ENCODE results near the gene PANX2. TPM values are rescaled to one million over a fixed set of nuclear protein-coding genes. Genes with fewer than 3 reads are reported as not detected.
"Not testable (repeated sequence)": the region's sequence is repeated elsewhere in the genome, so short reads cannot be mapped to it uniquely, and the experiment has no call there.

Gene PANX2
- total RNA-seq, 1 experiment from 2014 or later = 2.6 TPM

DNA sequence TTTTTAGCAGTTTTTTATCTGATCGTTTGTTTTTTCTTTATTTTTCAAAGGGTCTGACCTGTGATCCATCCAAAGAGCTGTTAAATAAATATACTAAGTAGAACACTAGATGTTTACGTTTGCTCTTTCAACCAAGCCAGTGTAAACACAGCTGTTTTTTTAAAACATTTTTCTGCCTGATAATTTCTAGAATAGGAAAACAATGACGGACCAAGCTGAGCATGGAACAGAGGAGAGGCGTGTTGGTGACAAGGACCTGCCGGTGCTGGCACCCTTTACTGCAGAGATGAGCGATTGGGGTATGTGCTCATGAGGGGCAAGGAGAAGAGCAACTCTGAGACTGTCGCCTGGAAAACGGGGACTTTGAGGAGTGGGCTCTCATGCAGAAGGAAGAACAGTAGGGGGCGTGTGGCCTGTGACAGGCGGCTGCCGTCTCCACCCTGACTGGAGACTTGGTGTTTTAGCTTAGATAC is 28.6 kb upstream of the PANX2 start:
- peak; percentile 75 for DNase-seq
- Histone ChIP-seq H3K4me3 (ENCODE audit: insufficient read depth, low read depth, low read length) (no peak overlapping the region), H3K36me3 (replicated peaks; ENCODE audit: control insufficient read depth, insufficient read depth, low read length) (no peaks in the 10 kb centered on the region), H3K27me3 (ENCODE audit: control insufficient read depth, insufficient read depth, low read length) (no peaks in the 10 kb centered on the region)

DNA sequence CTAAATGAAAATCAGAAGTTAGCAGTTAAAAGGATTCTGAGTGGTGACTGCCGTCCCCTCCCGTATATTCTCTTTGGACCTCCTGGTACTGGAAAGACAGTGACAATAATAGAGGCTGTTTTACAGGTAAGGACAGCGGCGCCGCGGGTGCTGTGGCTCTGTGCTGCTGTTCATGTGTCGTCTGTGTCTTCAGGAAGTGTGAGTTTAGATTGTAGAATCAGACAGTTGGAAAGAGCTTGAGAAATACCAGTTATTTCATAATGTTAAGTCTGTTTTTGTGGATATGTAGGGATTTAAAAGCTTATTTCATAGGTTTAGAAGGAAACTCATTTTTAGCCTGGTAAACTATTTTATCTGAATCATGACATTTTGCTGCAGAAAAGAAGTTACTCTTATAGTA is 27.4 kb upstream of the PANX2 start:
- H3K27me3 ChIP-seq (ENCODE audit: control insufficient read depth, insufficient read depth, low read length) = no peaks in the 10 kb centered on the region
- H3K4me3 ChIP-seq (ENCODE audit: insufficient read depth, low read depth, low read length) = no peak overlapping the region
- no peaks in the 10 kb centered on the region for H3K36me3 ChIP-seq (replicated peaks; ENCODE audit: control insufficient read depth, insufficient read depth, low read length)
- DNase-seq = peak; percentile 13

DNA sequence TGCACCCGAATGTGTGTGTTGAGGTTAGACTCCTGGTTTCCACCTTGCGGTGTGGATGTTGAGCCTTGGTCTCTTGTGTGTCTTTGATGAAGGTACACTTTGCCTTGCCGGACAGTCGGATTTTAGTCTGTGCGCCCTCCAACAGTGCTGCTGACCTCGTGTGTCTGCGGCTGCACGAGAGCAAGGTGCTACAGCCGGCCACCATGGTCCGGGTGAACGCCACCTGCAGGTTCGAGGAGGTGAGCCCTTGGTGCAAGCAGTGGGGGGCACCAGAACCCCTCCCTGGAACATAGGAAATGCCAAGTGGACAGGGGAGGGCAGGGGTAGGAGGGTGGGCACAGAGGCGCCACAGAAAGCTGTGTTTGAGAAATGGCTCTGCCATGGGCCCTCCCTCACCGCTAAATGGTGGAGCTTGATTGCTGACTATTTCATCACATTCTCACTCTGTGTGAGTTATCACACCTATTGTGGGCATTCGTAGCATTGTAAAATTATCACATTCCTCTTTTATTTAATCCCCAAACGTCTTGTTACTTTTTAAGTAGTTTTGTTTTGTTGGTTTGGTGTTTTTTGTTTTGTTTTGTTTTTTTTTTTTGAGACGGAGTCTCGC is 26.4 kb upstream of the PANX2 start:
- DNase-seq = no peak
- Histone ChIP-seq H3K27me3 (ENCODE audit: control insufficient read depth, insufficient read depth, low read length) (no peaks in the 10 kb centered on the region), H3K36me3 (replicated peaks; ENCODE audit: control insufficient read depth, insufficient read depth, low read length) (no peaks in the 10 kb centered on the region), H3K4me3 (ENCODE audit: insufficient read depth, low read depth, low read length) (no peak overlapping the region)

DNA sequence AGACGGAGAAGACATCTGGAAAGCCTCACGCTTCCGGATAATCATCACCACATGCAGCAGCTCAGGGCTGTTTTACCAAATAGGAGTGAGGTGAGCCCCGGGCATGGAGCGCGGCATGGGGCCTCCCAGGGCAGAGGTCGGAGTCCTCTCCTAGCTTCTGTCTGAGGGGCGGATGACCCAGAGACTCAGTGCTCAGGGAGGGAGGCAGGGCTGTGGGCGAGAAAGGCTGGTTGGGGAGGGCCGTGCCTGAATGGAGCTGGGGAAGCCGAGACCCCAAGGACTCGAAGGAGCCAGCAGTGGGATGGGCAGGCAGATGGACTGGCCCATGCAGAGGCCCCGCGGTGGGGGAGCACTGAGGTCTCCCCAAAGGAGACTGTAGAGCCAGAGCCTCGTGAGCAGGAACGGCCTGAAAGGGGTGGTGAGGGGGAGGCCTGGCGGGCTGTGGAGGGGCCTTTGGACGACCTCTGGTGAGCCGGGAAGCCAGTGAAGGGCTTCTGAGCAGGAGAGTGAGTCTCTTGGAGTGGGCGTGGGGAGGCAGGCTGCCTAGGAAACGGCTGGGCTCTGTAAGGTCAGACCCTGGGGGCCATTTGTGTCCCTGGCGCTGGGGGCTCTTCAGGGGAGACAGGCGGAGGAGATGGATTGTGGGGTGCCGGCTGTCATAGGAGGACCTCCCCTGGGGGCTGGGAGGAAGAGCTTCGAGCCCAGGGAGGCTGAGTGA is 24.7 kb upstream of the PANX2 start:
- Histone ChIP-seq H3K4me3 (ENCODE audit: insufficient read depth, low read depth, low read length) (no peak overlapping the region), H3K27me3 (ENCODE audit: control insufficient read depth, insufficient read depth, low read length) (no peaks in the 10 kb centered on the region), H3K36me3 (replicated peaks; ENCODE audit: control insufficient read depth, insufficient read depth, low read length) (no peaks in the 10 kb centered on the region)
- DNase-seq = no peak

DNA sequence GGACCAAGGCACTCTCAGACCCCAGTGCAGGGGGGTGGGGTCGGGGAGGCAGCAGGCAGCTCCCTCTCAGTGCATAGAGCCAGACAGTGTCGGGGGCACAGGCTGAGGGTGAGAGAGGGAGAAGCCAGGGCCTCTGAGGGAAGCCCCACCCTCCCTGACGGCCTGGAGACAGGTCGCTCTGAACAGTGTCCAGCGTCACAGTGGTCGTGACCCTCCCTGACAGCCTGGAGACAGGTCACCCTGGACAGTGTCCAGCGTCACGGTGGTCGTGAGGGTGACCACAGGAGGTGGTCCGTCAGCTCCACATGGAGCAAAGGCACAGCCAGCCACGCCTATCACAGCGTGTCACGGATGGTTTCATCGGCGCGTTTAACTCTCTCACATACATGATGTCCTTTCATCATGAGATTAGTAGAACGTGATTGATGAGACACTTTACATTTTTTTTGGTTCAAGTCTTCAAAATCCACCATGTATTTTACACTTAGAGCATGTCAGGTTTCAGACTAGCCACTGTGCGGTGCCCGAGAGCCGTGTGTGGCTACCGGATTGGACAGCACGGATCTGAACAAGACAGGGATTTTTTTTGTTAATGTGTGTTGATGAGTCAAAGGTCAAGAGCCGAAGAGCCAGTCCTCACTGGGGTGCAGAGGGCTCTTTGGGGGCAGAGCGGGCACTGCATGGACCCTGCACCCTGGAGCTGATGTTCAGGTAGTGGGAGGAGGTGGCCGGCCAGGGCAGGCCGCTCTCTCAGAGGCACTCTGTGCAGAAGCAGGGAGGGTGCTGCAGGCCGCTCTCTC is 23.9 kb upstream of the PANX2 start:
- Histone ChIP-seq H3K4me3 (ENCODE audit: insufficient read depth, low read depth, low read length) (no peak overlapping the region), H3K36me3 (replicated peaks; ENCODE audit: control insufficient read depth, insufficient read depth, low read length) (no peaks in the 10 kb centered on the region), H3K27me3 (ENCODE audit: control insufficient read depth, insufficient read depth, low read length) (no peaks in the 10 kb centered on the region)
- no peak for DNase-seq

DNA sequence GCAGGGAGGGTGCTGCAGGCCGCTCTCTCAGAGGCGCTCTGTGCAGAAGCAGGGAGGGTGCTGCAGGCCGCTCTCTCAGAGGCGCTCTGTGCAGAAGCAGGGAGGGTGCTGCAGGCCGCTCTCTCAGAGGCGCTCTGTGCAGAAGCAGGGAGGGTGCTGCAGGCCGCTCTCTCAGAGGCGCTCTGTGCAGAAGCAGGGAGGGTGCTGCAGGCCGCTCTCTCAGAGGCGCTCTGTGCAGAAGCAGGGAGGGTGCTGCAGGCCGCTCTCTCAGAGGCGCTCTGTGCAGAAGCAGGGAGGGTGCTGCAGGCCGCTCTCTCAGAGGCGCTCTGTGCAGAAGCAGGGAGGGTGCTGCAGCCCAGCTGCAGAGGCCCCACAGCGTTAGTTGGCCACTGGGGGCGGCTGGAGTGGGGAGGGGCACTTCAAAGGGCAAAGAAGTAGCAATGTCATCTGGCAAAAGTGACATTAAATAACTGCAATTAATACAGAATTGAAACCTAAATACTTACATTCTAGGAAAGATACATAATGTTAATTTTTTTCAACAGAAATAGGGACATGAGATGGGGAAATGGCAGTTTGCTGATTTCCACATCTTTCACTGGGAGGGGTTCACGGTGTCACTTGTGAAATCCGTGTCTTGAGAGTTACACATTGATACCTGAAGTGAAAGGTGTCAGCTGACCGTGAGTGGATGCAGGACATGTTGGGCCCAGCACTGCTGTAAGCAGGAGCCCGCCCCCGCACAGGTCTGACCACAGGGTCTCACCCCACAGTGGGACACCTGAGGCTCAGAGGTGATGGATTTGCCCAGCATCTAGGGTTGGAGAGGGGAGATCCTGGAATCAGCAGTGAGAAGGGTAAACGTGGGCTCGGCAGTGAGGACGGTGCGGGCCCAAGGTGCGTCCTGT is 23.0 kb upstream of the PANX2 start:
- not testable (repeated sequence) for H3K4me3 ChIP-seq (ENCODE audit: insufficient read depth, low read depth, low read length); H3K27me3 ChIP-seq (ENCODE audit: control insufficient read depth, insufficient read depth, low read length); DNase-seq; H3K36me3 ChIP-seq (replicated peaks; ENCODE audit: control insufficient read depth, insufficient read depth, low read length)

DNA sequence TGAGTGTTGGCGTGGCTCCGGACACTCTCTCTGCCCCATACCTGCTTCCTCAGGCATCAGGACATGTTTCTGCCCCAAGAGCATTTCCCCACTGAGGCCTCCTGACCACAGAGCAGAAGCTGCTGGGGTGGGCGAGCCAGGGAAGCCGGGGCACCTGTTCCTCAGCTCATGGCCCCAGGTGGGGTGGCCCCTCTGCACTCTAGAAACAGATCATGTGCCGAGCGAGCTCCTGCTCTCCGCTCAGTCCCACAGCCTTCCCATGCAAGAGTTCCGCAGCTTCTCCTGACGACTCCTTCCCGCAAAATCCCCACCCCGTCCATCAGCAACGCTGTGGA is 22.4 kb upstream of the PANX2 start:
- Histone ChIP-seq H3K36me3 (replicated peaks; ENCODE audit: control insufficient read depth, insufficient read depth, low read length) (no peaks in the 10 kb centered on the region), H3K27me3 (ENCODE audit: control insufficient read depth, insufficient read depth, low read length) (no peaks in the 10 kb centered on the region), H3K4me3 (ENCODE audit: insufficient read depth, low read depth, low read length) (no peak overlapping the region)
- DNase-seq = no peak

DNA sequence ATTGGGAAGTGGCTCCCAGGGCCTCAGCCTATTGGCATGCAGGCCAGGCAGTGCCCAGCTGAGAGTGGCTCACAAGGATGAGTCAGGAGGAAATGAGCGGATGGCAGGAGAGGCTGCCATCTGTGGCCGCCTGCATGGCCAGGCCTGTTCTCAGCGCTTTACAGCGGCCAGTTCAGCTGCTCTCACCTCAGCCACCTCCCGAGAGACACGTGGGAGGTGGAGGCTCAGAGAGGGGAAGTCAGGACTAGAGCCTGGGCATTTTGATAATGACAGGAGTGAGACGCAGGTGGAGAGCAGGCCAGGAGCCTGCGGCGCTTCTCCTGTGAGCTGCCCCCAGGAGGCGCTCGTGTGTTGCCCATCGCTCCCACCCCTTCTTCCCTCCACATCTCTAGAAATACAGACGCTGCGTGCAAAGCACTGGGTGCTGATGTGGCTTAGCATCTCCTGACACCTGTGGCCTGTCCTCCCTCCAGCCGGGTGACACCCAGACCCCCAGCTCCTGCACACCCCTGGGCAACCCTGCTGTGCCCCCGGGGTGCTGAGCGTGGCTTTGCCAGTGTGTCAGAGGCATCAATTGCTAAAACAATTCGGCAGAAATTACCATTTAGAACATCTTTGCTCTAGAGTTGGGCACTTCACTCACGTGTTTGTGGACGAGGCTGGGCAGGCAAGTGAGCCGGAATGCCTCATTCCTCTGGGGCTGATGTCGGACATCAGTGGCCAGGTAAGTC is 21.4 kb upstream of the PANX2 start:
- H3K4me3 ChIP-seq (ENCODE audit: insufficient read depth, low read depth, low read length) = no peak overlapping the region
- H3K36me3 ChIP-seq (replicated peaks; ENCODE audit: control insufficient read depth, insufficient read depth, low read length) = no peaks in the 10 kb centered on the region
- peak; percentile 96 for DNase-seq
- no peaks in the 10 kb centered on the region for H3K27me3 ChIP-seq (ENCODE audit: control insufficient read depth, insufficient read depth, low read length)

DNA sequence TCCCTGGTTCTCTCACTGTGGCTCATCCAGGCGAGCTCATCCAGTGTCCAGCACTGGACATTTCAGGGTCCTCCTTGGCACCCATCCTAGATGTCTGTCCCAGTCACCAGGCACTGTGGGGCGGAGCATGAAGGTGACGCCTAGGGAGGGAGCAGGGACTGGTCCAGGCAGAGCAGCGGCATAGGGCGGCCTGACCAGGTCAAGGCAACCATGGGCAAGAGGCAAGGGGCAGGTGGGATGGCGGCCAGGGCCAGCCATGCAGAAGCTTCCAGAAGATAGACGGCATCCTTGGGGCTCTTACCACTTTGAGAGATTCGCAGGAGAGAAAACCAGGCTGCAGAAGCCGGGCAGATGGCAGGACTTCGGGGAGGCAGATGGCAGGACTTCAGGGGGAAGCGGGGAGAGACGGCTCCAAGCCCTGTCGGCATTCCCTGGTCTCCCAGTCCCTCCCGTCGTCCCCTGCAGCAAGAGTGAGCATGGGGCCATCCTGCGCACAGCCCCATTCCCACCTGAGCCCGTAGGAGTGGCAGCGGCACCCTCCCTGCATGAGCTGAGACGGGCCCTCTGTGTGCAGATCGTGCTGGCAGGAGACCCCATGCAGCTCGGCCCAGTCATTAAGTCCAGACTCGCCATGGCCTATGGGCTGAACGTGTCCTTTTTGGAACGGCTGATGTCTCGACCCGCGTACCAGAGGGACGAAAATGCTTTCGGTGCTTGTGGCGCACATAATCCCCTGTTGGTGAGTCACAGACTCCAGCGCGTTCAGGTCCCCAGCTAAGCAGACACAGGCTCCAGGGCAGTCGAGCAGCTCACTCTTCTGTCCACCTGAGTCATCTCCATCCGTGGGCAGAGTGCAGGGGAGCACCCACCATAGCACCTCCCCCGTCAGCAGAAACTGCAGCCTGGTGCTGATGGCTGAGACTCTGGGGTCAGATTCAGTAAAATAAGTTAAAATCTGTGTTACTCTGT is 20.1 kb upstream of the PANX2 start:
- Histone ChIP-seq H3K27me3 (ENCODE audit: control insufficient read depth, insufficient read depth, low read length) (no peaks in the 10 kb centered on the region), H3K36me3 (replicated peaks; ENCODE audit: control insufficient read depth, insufficient read depth, low read length) (no peaks in the 10 kb centered on the region), H3K4me3 (ENCODE audit: insufficient read depth, low read depth, low read length) (no peak overlapping the region)
- peak; percentile 47 for DNase-seq

DNA sequence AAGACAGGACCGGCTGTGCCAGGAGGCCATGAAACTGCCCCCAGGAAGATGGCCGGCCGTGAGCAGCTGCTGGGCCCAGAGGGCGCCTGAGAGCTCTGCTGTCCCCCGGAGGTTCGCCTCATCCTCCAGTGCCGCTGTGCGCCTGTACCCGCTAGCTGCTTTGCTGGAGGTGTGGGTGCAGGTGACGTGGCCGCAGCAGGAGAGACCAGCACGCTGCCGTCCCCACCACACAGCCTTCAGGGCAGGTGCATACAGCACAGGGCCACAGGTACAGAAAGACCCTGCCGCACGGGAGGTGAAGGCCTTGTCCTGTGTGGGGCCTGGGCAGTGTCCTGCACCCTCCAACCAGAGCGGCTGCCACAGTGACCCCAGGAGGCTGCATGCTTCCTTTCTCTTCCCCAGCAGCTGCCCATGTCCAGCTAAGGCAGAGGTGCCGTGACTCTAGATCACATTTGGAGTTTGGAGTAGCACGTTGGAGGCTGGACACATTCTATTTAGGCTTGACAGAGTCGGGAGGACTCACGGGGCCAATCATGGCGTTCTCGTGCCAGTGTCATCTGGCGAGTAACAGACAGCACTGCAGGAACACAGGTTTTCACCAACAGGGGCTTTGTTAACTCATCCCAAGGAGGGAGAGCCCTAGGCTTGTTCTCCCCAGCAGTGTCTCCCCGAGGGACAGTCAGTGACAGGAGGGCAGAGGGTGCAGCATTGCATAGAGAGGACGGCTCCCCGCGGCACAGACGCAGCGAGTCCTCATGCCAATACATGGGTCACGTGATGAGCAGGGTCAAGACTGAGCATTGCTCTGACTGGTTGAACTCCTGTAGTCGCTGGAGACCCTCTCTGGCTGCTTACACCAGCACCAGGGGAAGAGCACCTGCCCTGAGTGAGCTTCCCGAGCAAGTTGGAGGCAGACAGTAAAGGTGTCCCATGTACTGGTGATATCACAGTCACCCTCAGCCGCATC is 18.7 kb upstream of the PANX2 start:
- Histone ChIP-seq H3K36me3 (replicated peaks; ENCODE audit: control insufficient read depth, insufficient read depth, low read length) (no peaks in the 10 kb centered on the region), H3K4me3 (ENCODE audit: insufficient read depth, low read depth, low read length) (no peak overlapping the region), H3K27me3 (ENCODE audit: control insufficient read depth, insufficient read depth, low read length) (no peaks in the 10 kb centered on the region)
- DNase-seq = peak; percentile 83

DNA sequence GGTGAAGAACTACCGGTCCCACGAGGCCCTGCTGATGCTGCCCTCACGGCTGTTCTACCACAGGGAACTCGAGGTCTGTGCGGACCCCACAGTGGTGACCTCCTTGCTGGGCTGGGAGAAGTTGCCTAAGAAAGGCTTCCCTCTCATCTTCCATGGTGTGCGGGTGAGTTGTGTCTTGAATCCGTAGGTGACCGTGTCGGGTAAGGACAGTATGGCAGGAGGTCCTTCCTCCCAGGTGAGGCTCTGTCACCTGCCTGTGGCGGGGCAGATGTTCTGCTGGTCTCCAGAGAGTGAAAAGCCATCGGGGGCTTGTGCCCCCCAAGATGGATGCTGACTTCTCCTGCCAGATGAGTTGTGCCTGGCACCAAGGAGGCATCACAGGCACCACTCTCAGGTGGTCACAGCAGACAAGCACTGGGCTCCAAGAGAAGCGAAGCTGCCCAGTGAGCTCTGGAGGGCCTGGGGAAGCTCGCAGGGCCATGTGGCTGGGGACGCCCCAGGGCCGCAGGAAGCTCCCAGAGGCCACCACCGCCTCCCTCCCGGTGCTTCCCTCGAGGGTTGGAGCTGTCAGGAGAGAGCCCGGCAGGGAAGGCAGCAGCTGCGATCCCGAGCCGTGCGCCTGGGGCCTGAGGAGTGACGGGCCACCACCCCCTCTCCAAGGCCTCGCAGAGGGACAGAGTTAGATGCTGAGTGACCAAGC is 17.3 kb upstream of the PANX2 start:
- H3K4me3 ChIP-seq (ENCODE audit: insufficient read depth, low read depth, low read length) = no peak overlapping the region
- DNase-seq = peak; percentile 49
- no peaks in the 10 kb centered on the region for H3K27me3 ChIP-seq (ENCODE audit: control insufficient read depth, insufficient read depth, low read length)
- no peaks in the 10 kb centered on the region for H3K36me3 ChIP-seq (replicated peaks; ENCODE audit: control insufficient read depth, insufficient read depth, low read length)

DNA sequence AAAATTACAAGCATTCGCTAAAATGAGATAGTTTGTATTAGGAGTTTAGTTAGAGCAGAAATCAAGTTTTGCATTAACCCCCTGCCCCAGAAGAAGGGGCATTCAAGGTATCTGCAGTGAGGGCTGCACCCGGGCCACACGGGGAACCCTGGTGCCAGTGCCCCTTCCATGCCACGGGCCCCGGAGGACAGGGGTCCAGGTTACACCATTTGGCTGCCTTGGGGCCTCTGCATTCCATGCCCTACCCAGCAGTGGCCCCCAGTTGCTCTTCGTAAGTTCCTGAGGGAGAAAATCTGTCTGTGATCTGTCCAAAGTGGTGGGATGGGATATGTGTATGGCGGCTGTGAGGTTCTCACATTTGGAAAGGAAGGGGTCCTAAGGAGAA is 16.8 kb upstream of the PANX2 start:
- Histone ChIP-seq H3K4me3 (ENCODE audit: insufficient read depth, low read depth, low read length) (no peak overlapping the region), H3K27me3 (ENCODE audit: control insufficient read depth, insufficient read depth, low read length) (no peaks in the 10 kb centered on the region), H3K36me3 (replicated peaks; ENCODE audit: control insufficient read depth, insufficient read depth, low read length) (no peaks in the 10 kb centered on the region)
- no peak for DNase-seq

Data from H7 (cell line).